GM12865 (cell line): ENCODE data around the gene NDUFB10.
"Not testable (repeated sequence)": the region's sequence is repeated elsewhere in the genome, so short reads cannot be mapped to it uniquely, and the experiment has no call there.

ENCODE experiments used
- DNase-seq: peaks from one replicate; pipeline ENCODE4 v3.0.0; 2010; ENCODE audit warnings: low read depth
- H3K4me3 ChIP-seq: 2 replicates; pipeline ENCODE4 v1.5.1; 2011; ENCODE audit warnings: mild to moderate bottlenecking, low read depth, low read length, control low read depth
- TF ChIP-seq, protein P1 (sequence below): IDR thresholded peaks from 2 replicates; pipeline ENCODE4 v1.5.1; 2011; ENCODE audit warnings: low read length, control low read depth, low read depth, inconsistent platforms; ENCODE audit not compliant: insufficient read depth; ENCODE audit errors: missing control alignments

The NDUFB10 gene

DNA sequence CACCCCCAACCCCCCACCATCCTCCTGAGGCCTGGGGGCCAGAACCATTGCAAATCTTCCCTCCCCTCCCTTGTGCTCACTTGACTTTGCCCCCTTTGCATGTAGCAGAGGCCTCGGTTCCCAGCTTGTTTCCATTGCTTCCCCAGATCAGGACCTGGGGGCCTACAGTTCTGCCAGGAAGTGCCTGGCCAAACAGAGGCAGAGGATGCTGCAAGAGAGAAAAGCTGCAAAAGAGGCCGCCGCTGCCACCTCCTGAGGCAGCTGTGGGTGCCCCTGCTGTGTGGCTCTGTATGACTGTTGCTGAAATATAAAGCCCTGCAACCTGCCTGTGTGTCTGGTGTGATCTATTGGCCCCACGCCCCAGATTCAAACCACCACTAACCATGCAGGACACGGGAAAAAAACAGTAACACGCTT lies 2.3 kb downstream of the NDUFB10 start:
- peak overlapping the region; percentile 33 for H3K4me3 ChIP-seq
- TF ChIP-seq, protein P1, sequence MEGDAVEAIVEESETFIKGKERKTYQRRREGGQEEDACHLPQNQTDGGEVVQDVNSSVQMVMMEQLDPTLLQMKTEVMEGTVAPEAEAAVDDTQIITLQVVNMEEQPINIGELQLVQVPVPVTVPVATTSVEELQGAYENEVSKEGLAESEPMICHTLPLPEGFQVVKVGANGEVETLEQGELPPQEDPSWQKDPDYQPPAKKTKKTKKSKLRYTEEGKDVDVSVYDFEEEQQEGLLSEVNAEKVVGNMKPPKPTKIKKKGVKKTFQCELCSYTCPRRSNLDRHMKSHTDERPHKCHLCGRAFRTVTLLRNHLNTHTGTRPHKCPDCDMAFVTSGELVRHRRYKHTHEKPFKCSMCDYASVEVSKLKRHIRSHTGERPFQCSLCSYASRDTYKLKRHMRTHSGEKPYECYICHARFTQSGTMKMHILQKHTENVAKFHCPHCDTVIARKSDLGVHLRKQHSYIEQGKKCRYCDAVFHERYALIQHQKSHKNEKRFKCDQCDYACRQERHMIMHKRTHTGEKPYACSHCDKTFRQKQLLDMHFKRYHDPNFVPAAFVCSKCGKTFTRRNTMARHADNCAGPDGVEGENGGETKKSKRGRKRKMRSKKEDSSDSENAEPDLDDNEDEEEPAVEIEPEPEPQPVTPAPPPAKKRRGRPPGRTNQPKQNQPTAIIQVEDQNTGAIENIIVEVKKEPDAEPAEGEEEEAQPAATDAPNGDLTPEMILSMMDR: no peak
- peak; percentile 54 for DNase-seq

DNA sequence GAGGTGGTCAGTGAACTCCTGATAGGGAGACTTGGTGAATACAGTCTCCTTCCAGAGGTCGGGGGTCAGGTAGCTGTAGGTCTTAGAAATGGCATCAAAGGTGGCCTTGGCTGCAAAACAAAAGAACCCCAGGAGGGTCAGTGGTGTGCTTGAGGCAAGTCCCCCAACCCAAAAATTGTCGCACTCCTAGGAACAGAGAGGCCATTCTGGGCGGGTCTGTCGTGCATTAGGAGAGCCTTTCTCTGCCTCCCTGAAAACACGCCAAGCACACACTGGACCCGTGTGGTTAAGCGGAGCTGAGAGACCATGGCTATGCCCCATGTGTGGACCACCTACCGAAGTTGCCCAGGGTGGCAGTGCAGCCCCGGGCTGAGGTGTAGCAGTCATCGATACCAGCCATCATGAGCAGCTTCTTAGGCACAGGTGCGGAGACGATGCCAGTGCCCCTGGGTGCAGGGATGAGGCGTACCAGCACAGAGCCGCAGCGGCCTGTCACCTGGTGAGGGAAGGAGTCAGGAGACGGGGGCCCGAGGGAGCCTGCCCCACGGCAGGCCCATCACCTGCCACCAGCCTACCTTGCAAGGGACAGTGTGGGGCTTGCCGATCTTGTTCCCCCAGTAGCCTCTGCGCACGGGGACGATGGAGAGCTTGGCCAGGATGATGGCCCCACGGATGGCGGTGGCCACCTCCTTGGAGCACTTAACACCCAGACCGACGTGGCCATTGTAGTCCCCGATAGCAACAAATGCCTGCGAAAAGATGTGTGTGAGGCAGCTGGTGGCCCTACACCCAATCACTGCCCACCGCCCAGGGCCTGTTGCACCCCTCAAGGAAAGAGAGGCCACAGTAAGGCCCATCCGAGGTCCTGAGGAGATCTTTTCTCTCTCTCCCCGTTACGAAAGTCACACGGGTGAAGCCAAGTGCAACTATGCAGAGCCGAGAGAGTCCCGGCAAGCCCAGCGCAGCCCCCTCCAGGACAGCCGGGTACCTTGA lies 3.1 kb downstream of the NDUFB10 start:
- DNase-seq: not testable (repeated sequence)
- H3K4me3 ChIP-seq: peak overlapping the region; percentile 88

- peak; percentile 43 for DNase-seq
- TF ChIP-seq, protein P1: no peak
- peak overlapping the region; percentile 88 for H3K4me3 ChIP-seq
Measured at GRCh38 chr16:1963806-1964505, 4.6 kb downstream of the NDUFB10 start.

DNA sequence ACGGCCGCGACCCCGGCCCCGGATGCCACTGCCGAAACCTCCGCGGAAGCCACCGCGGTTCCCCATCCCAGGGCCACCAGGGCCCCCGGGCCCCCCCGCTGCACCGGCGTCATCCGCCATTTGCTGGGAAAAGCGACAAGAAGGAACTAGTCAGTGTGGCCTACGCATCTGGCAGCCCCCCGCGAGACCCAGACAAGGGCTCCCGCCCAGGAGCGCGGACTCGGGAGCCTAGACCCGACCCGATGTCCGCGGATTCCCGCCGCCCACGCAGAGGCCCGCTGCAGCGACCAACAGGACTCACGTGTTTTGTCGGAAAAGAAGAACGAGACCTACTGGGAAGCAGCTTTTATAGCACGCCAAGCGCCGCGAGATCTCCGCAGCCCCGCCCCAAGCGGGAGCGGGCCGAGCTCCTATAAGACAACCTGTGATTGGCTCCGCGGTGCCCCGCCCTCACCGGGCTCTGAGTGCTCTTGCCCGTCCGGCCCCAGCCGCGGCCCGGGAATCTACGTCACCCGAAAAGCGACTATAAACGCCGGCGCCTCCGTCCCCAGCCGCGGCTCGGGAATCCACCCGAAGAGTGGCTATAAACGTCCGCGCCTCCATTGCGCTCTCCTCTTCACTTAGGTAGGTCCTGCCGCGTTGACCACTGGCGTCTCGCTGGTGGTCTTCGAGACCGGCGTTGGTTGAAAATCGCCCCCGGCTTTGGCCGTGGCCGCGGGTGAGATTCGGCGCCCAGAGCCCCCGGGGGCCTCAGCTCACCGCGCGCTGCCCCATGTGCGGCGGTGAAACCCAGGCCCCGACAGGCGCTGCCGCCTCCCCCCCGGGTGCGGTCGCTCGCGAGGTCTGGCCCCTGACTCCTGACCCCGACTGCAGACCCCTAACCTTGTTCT lies 5.4 kb downstream of the NDUFB10 start, which contains the start of gene RPS2:
Gene RPS2 (minus strand): TSS at position 321 of the 890 bp plus-strand sequence. CDS start 201 bp downstream, at position 120.
- peak; percentile 99 for DNase-seq
- peak within 1 kb of the TSS; percentile 88 for H3K4me3 ChIP-seq
- TF ChIP-seq, protein P1: no peak

DNA sequence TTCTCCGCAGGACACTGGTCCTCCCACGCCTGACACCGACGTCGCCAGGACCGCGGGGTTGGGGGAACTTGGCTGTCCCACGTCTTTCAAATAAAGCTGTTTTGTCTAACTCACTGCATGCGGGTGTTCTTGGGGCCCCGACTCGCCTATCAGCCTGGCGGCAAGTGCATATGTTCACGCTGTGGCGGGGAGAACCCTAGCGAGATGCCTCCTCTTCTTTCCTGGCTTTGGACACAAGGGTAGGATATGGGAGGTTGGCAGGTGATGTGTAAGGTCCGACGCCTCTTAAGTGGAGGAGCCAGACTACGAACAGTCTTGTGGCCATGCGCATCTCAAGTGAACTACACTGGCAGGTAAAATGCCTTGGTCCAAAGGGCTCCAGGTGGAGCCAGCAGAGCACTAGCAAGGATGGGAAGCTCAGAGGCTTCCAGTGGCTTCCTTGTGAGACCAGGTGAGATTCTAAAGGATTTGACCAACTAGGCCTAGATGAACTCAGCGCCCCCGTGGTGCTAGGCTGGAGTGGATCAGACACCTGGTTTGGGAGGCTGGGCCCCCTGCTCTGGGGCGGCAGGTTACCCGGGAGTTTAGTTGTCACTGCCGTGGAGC lies 6.2 kb downstream of the NDUFB10 start:
- TF ChIP-seq, protein P1: no peak
- DNase-seq: no peak
- peak overlapping the region; percentile 79 for H3K4me3 ChIP-seq

- DNase-seq: no peak
- TF ChIP-seq, protein P1: no peak
- H3K4me3 ChIP-seq: peak within 1 kb of the TSS; percentile 79
Measured at GRCh38 chr16:1966460-1966859, 7.1 kb downstream of the NDUFB10 start, which contains the start of gene RNF151. TSS of gene RNF151 (plus strand) at chr16:1966856. CDS start at chr16:1966882, 26 bp downstream.
